22Rv1 (cell line): ENCODE results near the gene SEL1L2.

ENCODE experiments used
- H3K27ac ChIP-seq: fragments of 450-650 bp; 2 replicates; pipeline ENCODE4 v1.5.1; 2017
- CTCF ChIP-seq: fragments of 450-650 bp; IDR thresholded peaks from 2 replicates; pipeline ENCODE4 v1.5.1; 2017; ENCODE audit warnings: mild to moderate bottlenecking
- ZFX ChIP-seq: fragments of 450-650 bp; IDR thresholded peaks from 2 replicates; pipeline ENCODE4 v1.6.1; 2017; ENCODE audit warnings: antibody characterized with exemption, borderline replicate concordance

SEL1L2 gene

GRCh38 chr20:13884803-13885202, 105.6 kb downstream of the SEL1L2 start:
- H3K27ac ChIP-seq: no peak overlapping the region
- TF ChIP-seq CTCF: no peak
- TF ChIP-seq ZFX: no peak

- H3K27ac ChIP-seq: no peak overlapping the region
- TF ChIP-seq ZFX (no peak), CTCF (no peak)
Measured at GRCh38 chr20:13883425-13883824, 107.0 kb downstream of the SEL1L2 start.

- TF ChIP-seq CTCF (no peak), ZFX (no peak)
- H3K27ac ChIP-seq: no peak overlapping the region
Measured at GRCh38 chr20:13878566-13878965, 111.8 kb downstream of the SEL1L2 start.

GRCh38 chr20:13877793-13878192, 112.6 kb downstream of the SEL1L2 start:
- no peak overlapping the region for H3K27ac ChIP-seq
- TF ChIP-seq ZFX: no peak

GRCh38 chr20:13875265-13875811, 115.1 kb downstream of the SEL1L2 start:
- TF ChIP-seq CTCF (no peak), ZFX (no peak)
- no peak overlapping the region for H3K27ac ChIP-seq

GRCh38 chr20:13874394-13875157, 115.8 kb downstream of the SEL1L2 start:
- H3K27ac ChIP-seq: no peak overlapping the region

GRCh38 chr20:13873831-13874230, 116.6 kb downstream of the SEL1L2 start:
- no peak for TF ChIP-seq ZFX
- no peak overlapping the region for H3K27ac ChIP-seq

More at GRCh38 chr20:13874394-13875157, 115.8 kb downstream of the SEL1L2 start:
- TF ChIP-seq ZFX: no peak
- no peak for TF ChIP-seq CTCF

GRCh38 chr20:13870170-13870748, 120.2 kb downstream of the SEL1L2 start:
- no peak overlapping the region for H3K27ac ChIP-seq
- TF ChIP-seq ZFX (no peak), CTCF (peak; percentile 24)
